Measurements from ENCODE around the gene PTPRT. TPM values are rescaled to one million over a fixed set of nuclear protein-coding genes. Genes with fewer than 3 reads are reported as not detected.

The PTPRT gene
- polyA plus RNA-seq, 1 of the 3 experiments (the other 2 are of a cell fraction) = not detected

- TF ChIP-seq TAF1 (IDR thresholded peaks at IDR 0.05; ENCODE audit: borderline replicate concordance, low read depth, low read length) (no peak), TCF12 (IDR thresholded peaks at IDR 0.05) (no peak), USF1 (IDR thresholded peaks at IDR 0.05; ENCODE audit: borderline replicate concordance, low read depth) (no peak), EP300 (IDR thresholded peaks at IDR 0.05; ENCODE audit: borderline replicate concordance in 1 of 2, low read depth in 1 of 2, low read length in 1 of 2) (no peak), SMC3 (IDR thresholded peaks at IDR 0.05; ENCODE audit: low read depth, low read length) (no peak), GATA2 (CRISPR knock-in tag; IDR thresholded peaks at IDR 0.05) (no peak), YY1 (IDR thresholded peaks at IDR 0.05; ENCODE audit: low read depth) (no peak)
These were observed 46.3 kb upstream of the PTPRT start (continued) for GRCh38 chr20:43235998-43236397.

GRCh38 chr20:43231829-43232228 lies 42.1 kb upstream of the PTPRT start:
- no peaks in the 10 kb centered on the region for H3K4me1 ChIP-seq (ENCODE audit: control insufficient read depth in 1 of 2, insufficient read depth in 2 of 2, low read depth in 1 of 2, low read length in 1 of 2)
- WGBS (ENCODE audit: low lambda C conversion rate) = 6% methylated on average over 1 of the region's 1 CpG
- DNase-seq = no peak
- H2AFZ ChIP-seq (ENCODE audit: low read depth) = no peak overlapping the region
- no peaks in the 10 kb centered on the region for H3K9me2 ChIP-seq
- ChIA-PET CTCF (no interaction called here), POLR2A (no interaction called here)
- no peak overlapping the region for H3K4me2 ChIP-seq
- no peak overlapping the region for H3K27ac ChIP-seq (ENCODE audit: low read depth in 2 of 2, low read length in 1 of 2)
- no peaks in the 10 kb centered on the region for H3K79me2 ChIP-seq (ENCODE audit: insufficient read depth)
- H4K20me1 ChIP-seq (ENCODE audit: insufficient read depth) = no peaks in the 10 kb centered on the region
- H3K36me3 ChIP-seq (replicated peaks in 1 of 2; ENCODE audit: control insufficient read depth in 1 of 2, insufficient read depth in 2 of 2, low read length in 1 of 2) = no peaks in the 10 kb centered on the region
- no peak overlapping the region for H3K9ac ChIP-seq
- H3K27me3 ChIP-seq (ENCODE audit: insufficient read depth) = no peaks in the 10 kb centered on the region
- H3K4me3 ChIP-seq (ENCODE audit: low read depth in 2 of 2, low read length in 1 of 2) = no peak overlapping the region
- no peaks in the 10 kb centered on the region for H3F3A ChIP-seq (replicated peaks; ENCODE audit: insufficient read depth)
- H3K9me3 ChIP-seq = no peaks in the 10 kb centered on the region; the same call in 1 of the 2 replicates
- TF ChIP-seq USF2 (IDR thresholded peaks at IDR 0.05; ENCODE audit: borderline replicate concordance, low read depth, low read length) (no peak), RAD21 (IDR thresholded peaks at IDR 0.05; ENCODE audit: low read length) (no peak), FOXM1 (IDR thresholded peaks at IDR 0.05; ENCODE audit: low read depth) (no peak), POLR2AphosphoS5 (IDR thresholded peaks at IDR 0.05; ENCODE audit: low read depth, low read length) (no peak), NFIC (IDR thresholded peaks at IDR 0.05; ENCODE audit: borderline replicate concordance) (no peak), RFX5 (IDR thresholded peaks at IDR 0.05; ENCODE audit: low read length) (no peak), RCOR1 (IDR thresholded peaks at IDR 0.05; ENCODE audit: low read length) (no peak), MXI1 (IDR thresholded peaks at IDR 0.05; ENCODE audit: low read depth, low read length) (no peak), TAF1 (IDR thresholded peaks at IDR 0.05; ENCODE audit: borderline replicate concordance, low read depth, low read length) (no peak), EZH2phosphoT487 (IDR thresholded peaks at IDR 0.05; ENCODE audit: borderline replicate concordance, low read depth) (no peak), MAX (IDR thresholded peaks at IDR 0.05; ENCODE audit: low read depth) (no peak), GATA2 (CRISPR knock-in tag; IDR thresholded peaks at IDR 0.05) (no peak), CHD2 (IDR thresholded peaks at IDR 0.05; ENCODE audit: low read length, partially characterized antibody) (no peak), PBX3 (IDR thresholded peaks at IDR 0.05) (no peak), IRF3 (IDR thresholded peaks at IDR 0.05; ENCODE audit: low read depth, low read length) (no peak), NRF1 (IDR thresholded peaks at IDR 0.05; ENCODE audit: low read depth, low read length) (no peak), CTCF (IDR thresholded peaks at IDR 0.05) (no peak), FOSL2 (IDR thresholded peaks at IDR 0.05; ENCODE audit: borderline replicate concordance, low read depth) (no peak), SIN3A (IDR thresholded peaks at IDR 0.05; ENCODE audit: borderline replicate concordance, low read depth, low read length) (no peak), USF1 (IDR thresholded peaks at IDR 0.05; ENCODE audit: borderline replicate concordance, low read depth) (no peak)

Measured in SK-N-SH (cell line).